GM12878 (cell line): ENCODE data around the gene CCER1. TPM values are rescaled to one million over a fixed set of nuclear protein-coding genes. Genes with fewer than 3 reads are reported as not detected.

Experiments
- ATAC-seq: fragments of 200-7000 bp; cut with Tn5 transposase; 3 replicates; pipeline ENCODE4 v1.9.1; 2020; ENCODE audit warnings: mild to moderate bottlenecking, moderate library complexity
- BruUV-seq: library from RNA; stranded (reverse); fragments of 400-500 nt; replicated peaks from 2 replicates; lab custom pipeline; 2021; lab: Mats Ljungman, UMichigan
- CTCF ChIA-PET: fragments of 300-600 bp; sonication (Branson Sonifier 250); formaldehyde crosslinking; extraction: SDS; loops from one replicate; lab custom pipeline; 2021; ENCODE audit warnings: inconsistent platforms; lab: Yijun Ruan, JAX
- POLR2A ChIA-PET: fragments of 350-600 bp; formaldehyde crosslinking; extraction: SDS; loops from one replicate; lab custom pipeline; 2021; ENCODE audit warnings: inconsistent platforms; lab: Charles Lee
- RAD21 ChIA-PET: fragments of 300-600 bp; sonication (Branson Sonifier 250); formaldehyde crosslinking; loops from one replicate; lab custom pipeline; 2023; ENCODE audit warnings: antibody characterized with exemption; ENCODE audit not compliant: unreplicated experiment; lab: Charles Lee
- SMC1A ChIA-PET: fragments of 300-600 bp; sonication (Branson Sonifier 250); formaldehyde crosslinking; loops from one replicate; lab custom pipeline; 2023; ENCODE audit not compliant: unreplicated experiment, uncharacterized antibody; lab: Charles Lee
- DNase-seq: peaks from one replicate; pipeline ENCODE4 v3.0.0-alpha.2; 2011; ENCODE audit warnings: low read depth, low spot score
- FAIRE-seq: peaks from 3 replicates; lab custom pipeline; 2011; peaks lifted over from hg19 to GRCh38; lab: Jason Lieb, UNC
- H2AFZ ChIP-seq: 2 replicates; pipeline ENCODE4 v1.6.0; 2011; ENCODE audit warnings: low read depth, low read length, control low read depth; ENCODE audit not compliant: control insufficient read depth
- H3K27ac ChIP-seq: 2 replicates; pipeline ENCODE4 v1.5.1; 2011; ENCODE audit warnings: control low read depth; ENCODE audit not compliant: control insufficient read depth, insufficient read depth
- H3K27me3 ChIP-seq, 2 experiments: replicated peaks in 1 of 2; 2 replicates each; pipeline versions ENCODE4 v1.6.0 to v1.6.1; 2011; ENCODE audit warnings: low read length in 1 of 2; ENCODE audit not compliant: control insufficient read depth in 2 of 2, insufficient read depth in 2 of 2
- H3K36me3 ChIP-seq, 2 experiments: 2 replicates each; pipeline ENCODE4 v1.5.1; 2011; ENCODE audit warnings: low read length in 1 of 2; ENCODE audit not compliant: control insufficient read depth in 2 of 2, insufficient read depth in 2 of 2
- H3K4me1 ChIP-seq: 2 replicates; pipeline ENCODE4 v1.6.1; 2011; ENCODE audit warnings: mild to moderate bottlenecking, low read length, moderate library complexity, mixed read lengths; ENCODE audit not compliant: control insufficient read depth, insufficient read depth
- H3K4me2 ChIP-seq: 2 replicates; pipeline ENCODE4 v1.6.0; 2011; ENCODE audit warnings: control low read depth; ENCODE audit not compliant: control insufficient read depth, insufficient read depth
- H3K4me3 ChIP-seq: fragments of 200-600 bp; sonication (generic); 2 replicates; pipeline ENCODE4 v1.5.1; 2016
- H3K79me2 ChIP-seq: 2 replicates; pipeline ENCODE4 v1.6.0; 2011; ENCODE audit warnings: low read length; ENCODE audit not compliant: control insufficient read depth, insufficient read depth
- H3K9ac ChIP-seq: 2 replicates; pipeline ENCODE4 v1.8.0; 2011; ENCODE audit warnings: low read length, control low read depth, mixed read lengths; ENCODE audit not compliant: control insufficient read depth, insufficient read depth
- H3K9me3 ChIP-seq: replicated peaks from 3 replicates; pipeline ENCODE4 v1.5.1; 2011; ENCODE audit warnings: mild to moderate bottlenecking, low read length; ENCODE audit not compliant: control insufficient read depth, insufficient read depth
- H4K20me1 ChIP-seq: 2 replicates; pipeline ENCODE4 v1.6.0; 2011; ENCODE audit not compliant: control insufficient read depth, insufficient read depth
- ATF7 ChIP-seq: fragments of 450-650 bp; IDR thresholded peaks from 2 replicates; pipeline ENCODE4 v1.6.1; 2016; ENCODE audit warnings: low read depth, mild to moderate bottlenecking
- BMI1 ChIP-seq: fragments of 450-650 bp; IDR thresholded peaks from 2 replicates; pipeline ENCODE4 v1.6.1; 2016; ENCODE audit warnings: mild to moderate bottlenecking, moderate library complexity, borderline replicate concordance
- CHD1 ChIP-seq: IDR thresholded peaks from 2 replicates; pipeline ENCODE4 v1.6.1; 2012; ENCODE audit warnings: low read depth, low read length, improper control_type of control experiment
- EZH2 ChIP-seq: IDR thresholded peaks from 2 replicates; pipeline ENCODE4 v1.6.1; 2012; ENCODE audit warnings: low read depth, mild to moderate bottlenecking, control low read depth, inconsistent platforms, low read length, borderline replicate concordance; ENCODE audit not compliant: control insufficient read depth
- HDAC6 ChIP-seq: fragments of 200-600 bp; sonication (generic); IDR thresholded peaks from one replicate; pipeline ENCODE4 v1.8.0; 2017; ENCODE audit warnings: antibody characterized with exemption; ENCODE audit not compliant: unreplicated experiment
- KAT2A ChIP-seq: conservative IDR thresholded peaks from 2 replicates; pipeline ENCODE4 v1.6.1; 2011; ENCODE audit warnings: low read depth, low read length; ENCODE audit not compliant: control insufficient read depth
- MYC ChIP-seq: IDR thresholded peaks from 2 replicates; pipeline ENCODE4 v1.6.1; 2011; ENCODE audit warnings: mild to moderate bottlenecking, low read length, moderate library complexity, inconsistent platforms; ENCODE audit not compliant: insufficient read depth, insufficient replicate concordance, insufficient read length, severe bottlenecking
- SIX5 ChIP-seq: IDR thresholded peaks from 2 replicates; pipeline ENCODE4 v1.6.1; 2011; ENCODE audit warnings: mild to moderate bottlenecking, low read depth, low read length, moderate library complexity; ENCODE audit not compliant: severe bottlenecking
- SRF ChIP-seq, 2 experiments: IDR thresholded peaks; 2 replicates each; pipeline ENCODE4 v1.6.1; 2011; ENCODE audit warnings: low read depth in 2 of 2, low read length in 2 of 2, mild to moderate bottlenecking in 1 of 2, moderate library complexity in 1 of 2
- TAF1 ChIP-seq: IDR thresholded peaks from 2 replicates; pipeline ENCODE4 v1.6.1; 2011; ENCODE audit warnings: mild to moderate bottlenecking, low read depth, low read length, borderline replicate concordance
- TCF3 ChIP-seq: IDR thresholded peaks from 2 replicates; pipeline ENCODE4 v1.6.1; 2012; ENCODE audit warnings: low read depth, mild to moderate bottlenecking, low read length, borderline replicate concordance; ENCODE audit not compliant: insufficient read depth
- ZZZ3 ChIP-seq: IDR thresholded peaks from 2 replicates; pipeline ENCODE4 v1.6.1; 2011; ENCODE audit warnings: low read depth; ENCODE audit not compliant: control insufficient read depth, insufficient read length
- WGBS: methylation state at CpG from one replicate; pipeline ENCODE4 v1.1.6; 2016; ENCODE audit warnings: low lambda C conversion rate; ENCODE audit not compliant: insufficient replicate concordance, insufficient coverage; ENCODE audit errors: missing lambda C conversion rate; 5-methylcytosine and 5-hydroxymethylcytosine counted together
- in situ Hi-C: fragments of 300-500 bp; cut with MboI; formaldehyde crosslinking; loops from 9 replicates; pipeline ENCODE4 v1.14.3; 2018; ENCODE audit warnings: mixed read lengths
- intact Hi-C: fragments of 100-400 bp; cut with micrococcal nuclease; formaldehyde crosslinking; loops from one replicate; pipeline ENCODE4 v1.14.2; 2022; ENCODE audit not compliant: unreplicated experiment
- polyA plus RNA-seq, 11 experiments: library from polyadenylated mRNA; depleted of rRNA in 4 of 11; unstranded in 6 of 11; stranded (reverse) in 5 of 11; fragments of >200 nt; fragmentation: Nextera tagmentation in 4 of 11; fragmentation: Illumina TruSeq in 1 of 11; extraction: Ambion mirVana in 4 of 11; extraction: Trizol in 1 of 11; gene quantifications; 1 replicate in 1 of 11; 2 replicates in 10 of 11; pipeline versions ENCODE4 v1.2.1 to v1.2.3, GENCODE V29; 2011 to 2016; ENCODE audit warnings: inconsistent platforms in 2 of 11, missing spikeins in 2 of 11, low read depth in 1 of 11
- total RNA-seq, 4 experiments: library from RNA; depleted of rRNA in 3 of 4; stranded (reverse); fragments of >200 nt in 3 of 4; fragmentation: Illumina TruSeq in 1 of 4; extraction: Trizol in 1 of 4; gene quantifications; 2 replicates each; pipeline versions ENCODE4 v1.2.1 to v1.2.3, GENCODE V29; 2013 to 2021
- TF ChIP-seq, protein P1 (sequence below): fragments of 450-650 bp; IDR thresholded peaks from 2 replicates; pipeline ENCODE4 v1.6.1; 2017; ENCODE audit warnings: mild to moderate bottlenecking
- TF ChIP-seq, protein P2 (sequence below), 3 experiments: IDR thresholded peaks in 2 of 3; conservative IDR thresholded peaks in 1 of 3; 2 replicates each; pipeline ENCODE4 v1.5.1; 2011; ENCODE audit warnings: low read depth in 3 of 3, low read length in 3 of 3, mild to moderate bottlenecking in 3 of 3, control low read depth in 2 of 3, moderate library complexity in 2 of 3, inconsistent platforms in 1 of 3, mixed read lengths in 1 of 3; ENCODE audit not compliant: control insufficient read depth in 2 of 3, insufficient read depth in 1 of 3; ENCODE audit errors: extremely low read depth in 1 of 3
- TF ChIP-seq, protein P3 (sequence below): fragments of 450-650 bp; IDR thresholded peaks from 2 replicates; pipeline ENCODE4 v1.6.1; 2016; ENCODE audit warnings: mild to moderate bottlenecking

CCER1 gene
- total and polyA plus RNA-seq, 10 of the 15 experiments (the other 5 are each of a cell fraction or from before 2014, with no cell fraction given) = 0.01 TPM; not detected in 9

DNA sequence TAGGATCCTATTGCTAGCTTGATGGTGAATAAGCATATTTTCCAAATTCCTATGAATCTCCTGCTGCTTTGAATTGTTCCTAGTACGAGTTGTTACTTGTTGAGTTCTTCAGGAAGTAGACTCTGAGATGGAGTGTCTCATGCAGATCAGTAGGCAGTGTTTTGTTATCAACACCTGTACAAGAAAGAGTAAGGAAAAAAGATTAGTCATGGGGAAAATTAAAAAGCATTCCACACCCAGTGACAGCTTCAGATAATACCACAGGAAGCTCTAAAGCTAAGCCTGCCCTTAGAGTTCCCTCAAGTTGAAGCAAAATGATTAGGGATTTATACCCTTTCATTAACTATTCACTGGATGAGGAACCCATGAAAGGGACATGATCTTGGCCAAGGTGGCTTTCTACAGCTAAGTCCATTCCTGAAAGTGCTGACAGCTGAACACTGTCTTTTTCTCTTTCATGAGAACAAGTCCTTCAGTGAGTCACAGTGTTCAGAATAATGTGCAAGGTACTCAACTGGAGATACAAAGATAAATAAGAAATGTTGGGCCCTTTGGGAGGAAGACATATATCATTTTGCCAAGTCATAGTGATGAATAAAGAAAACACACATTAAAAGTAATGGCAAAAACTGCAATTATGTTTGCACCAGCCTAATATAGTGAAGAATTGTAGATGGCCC lies 49.1 kb downstream of the CCER1 start (continued):
- no peak for TF ChIP-seq TAF1
- TF ChIP-seq, protein P1, sequence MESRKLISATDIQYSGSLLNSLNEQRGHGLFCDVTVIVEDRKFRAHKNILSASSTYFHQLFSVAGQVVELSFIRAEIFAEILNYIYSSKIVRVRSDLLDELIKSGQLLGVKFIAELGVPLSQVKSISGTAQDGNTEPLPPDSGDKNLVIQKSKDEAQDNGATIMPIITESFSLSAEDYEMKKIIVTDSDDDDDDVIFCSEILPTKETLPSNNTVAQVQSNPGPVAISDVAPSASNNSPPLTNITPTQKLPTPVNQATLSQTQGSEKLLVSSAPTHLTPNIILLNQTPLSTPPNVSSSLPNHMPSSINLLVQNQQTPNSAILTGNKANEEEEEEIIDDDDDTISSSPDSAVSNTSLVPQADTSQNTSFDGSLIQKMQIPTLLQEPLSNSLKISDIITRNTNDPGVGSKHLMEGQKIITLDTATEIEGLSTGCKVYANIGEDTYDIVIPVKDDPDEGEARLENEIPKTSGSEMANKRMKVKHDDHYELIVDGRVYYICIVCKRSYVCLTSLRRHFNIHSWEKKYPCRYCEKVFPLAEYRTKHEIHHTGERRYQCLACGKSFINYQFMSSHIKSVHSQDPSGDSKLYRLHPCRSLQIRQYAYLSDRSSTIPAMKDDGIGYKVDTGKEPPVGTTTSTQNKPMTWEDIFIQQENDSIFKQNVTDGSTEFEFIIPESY = no peak
- no peak for TF ChIP-seq CHD1
- TF ChIP-seq SRF (IDR thresholded peaks at IDR 0.05; ENCODE audit: low read depth in 2 of 2, low read length in 2 of 2) = no peak

DNA sequence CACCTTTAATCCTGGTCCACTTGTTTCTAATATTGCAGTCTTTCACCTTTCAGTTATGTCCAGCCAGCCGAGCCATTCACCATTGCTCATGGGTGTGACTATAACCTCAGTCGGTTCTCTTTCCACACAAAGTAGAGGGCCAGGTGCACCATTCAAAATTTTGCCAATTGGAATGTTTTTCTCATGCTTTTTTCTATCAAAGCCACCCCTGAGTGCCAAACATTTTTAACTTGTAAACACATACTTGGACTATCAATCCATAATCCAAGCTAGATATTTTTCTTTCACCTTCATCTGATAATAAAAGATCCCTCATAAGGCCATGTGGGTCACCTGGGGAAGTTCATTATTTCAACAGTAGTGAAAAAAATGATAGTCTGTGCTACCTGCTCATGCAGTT lies 52.4 kb downstream of the CCER1 start:
- H3K9ac ChIP-seq = no peak overlapping the region
- intact Hi-C loops = no loop called here
- WGBS = 12% methylated on average over 2 of the region's 2 CpGs

More for the DNA sequence above, 52.4 kb downstream of the CCER1 start:
- Histone ChIP-seq H3K4me2 (no peak overlapping the region), H3K79me2 (no peaks in the 10 kb centered on the region), H3K9me3 (no peaks in the 10 kb centered on the region), H3K27me3 (no peaks in the 10 kb centered on the region), H3K36me3 (no peaks in the 10 kb centered on the region), H3K27ac (no peak overlapping the region), H2AFZ (no peak overlapping the region), H3K4me3 (no peak overlapping the region), H3K4me1 (no peaks in the 10 kb centered on the region), H4K20me1 (no peaks in the 10 kb centered on the region)
- BruUV-seq = no TSS peak
- in situ Hi-C loops = no loop called here
- FAIRE-seq = no peak
- no peak for TF ChIP-seq BMI1
- TF ChIP-seq, protein P2, sequence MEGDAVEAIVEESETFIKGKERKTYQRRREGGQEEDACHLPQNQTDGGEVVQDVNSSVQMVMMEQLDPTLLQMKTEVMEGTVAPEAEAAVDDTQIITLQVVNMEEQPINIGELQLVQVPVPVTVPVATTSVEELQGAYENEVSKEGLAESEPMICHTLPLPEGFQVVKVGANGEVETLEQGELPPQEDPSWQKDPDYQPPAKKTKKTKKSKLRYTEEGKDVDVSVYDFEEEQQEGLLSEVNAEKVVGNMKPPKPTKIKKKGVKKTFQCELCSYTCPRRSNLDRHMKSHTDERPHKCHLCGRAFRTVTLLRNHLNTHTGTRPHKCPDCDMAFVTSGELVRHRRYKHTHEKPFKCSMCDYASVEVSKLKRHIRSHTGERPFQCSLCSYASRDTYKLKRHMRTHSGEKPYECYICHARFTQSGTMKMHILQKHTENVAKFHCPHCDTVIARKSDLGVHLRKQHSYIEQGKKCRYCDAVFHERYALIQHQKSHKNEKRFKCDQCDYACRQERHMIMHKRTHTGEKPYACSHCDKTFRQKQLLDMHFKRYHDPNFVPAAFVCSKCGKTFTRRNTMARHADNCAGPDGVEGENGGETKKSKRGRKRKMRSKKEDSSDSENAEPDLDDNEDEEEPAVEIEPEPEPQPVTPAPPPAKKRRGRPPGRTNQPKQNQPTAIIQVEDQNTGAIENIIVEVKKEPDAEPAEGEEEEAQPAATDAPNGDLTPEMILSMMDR (IDR thresholded peaks at IDR 0.05 in 2 of 3, conservative IDR thresholded peaks at IDR 0.05 in 1 of 3; ENCODE audit: control insufficient read depth in 2 of 3, extremely low read depth in 1 of 3, insufficient read depth in 1 of 3, low read depth in 3 of 3, low read length in 3 of 3) = no peak
- no peak for TF ChIP-seq SIX5
- TF ChIP-seq KAT2A = no peak
- no peak for TF ChIP-seq HDAC6
- no peak for TF ChIP-seq EZH2
- TF ChIP-seq ATF7 = no peak
- TF ChIP-seq TCF3 = no peak
- no peak for TF ChIP-seq MYC
- TF ChIP-seq, protein P3, sequence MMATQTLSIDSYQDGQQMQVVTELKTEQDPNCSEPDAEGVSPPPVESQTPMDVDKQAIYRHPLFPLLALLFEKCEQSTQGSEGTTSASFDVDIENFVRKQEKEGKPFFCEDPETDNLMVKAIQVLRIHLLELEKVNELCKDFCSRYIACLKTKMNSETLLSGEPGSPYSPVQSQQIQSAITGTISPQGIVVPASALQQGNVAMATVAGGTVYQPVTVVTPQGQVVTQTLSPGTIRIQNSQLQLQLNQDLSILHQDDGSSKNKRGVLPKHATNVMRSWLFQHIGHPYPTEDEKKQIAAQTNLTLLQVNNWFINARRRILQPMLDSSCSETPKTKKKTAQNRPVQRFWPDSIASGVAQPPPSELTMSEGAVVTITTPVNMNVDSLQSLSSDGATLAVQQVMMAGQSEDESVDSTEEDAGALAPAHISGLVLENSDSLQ = no peak
- no peak for TF ChIP-seq ZZZ3
- POLR2A ChIA-PET = no interaction called here
- DNase-seq = no peak
- RAD21 ChIA-PET = no interaction called here
- CTCF ChIA-PET = no interaction called here
- SMC1A ChIA-PET = no interaction called here
- ATAC-seq = no peak
